Measurements from ENCODE around the gene TCP10L.
"Not testable (repeated sequence)": the region's sequence is repeated elsewhere in the genome, so short reads cannot be mapped to it uniquely, and the experiment has no call there.

Gene TCP10L

GRCh38 chr21:32585042-32585710 is at the start of gene TCP10L:
Gene TCP10L (minus strand): TSS chr21:32585523. CDS start chr21:32584304, 1,219 bp downstream.
- Histone ChIP-seq H3K4me3 (ENCODE audit: low read depth, low read length) (no peak within 1 kb of the TSS), H3K36me3 (ENCODE audit: control insufficient read depth, insufficient read depth, low read length) (no peaks in the 10 kb centered on the region), H3K27me3 (ENCODE audit: control insufficient read depth, insufficient read depth, low read length) (no peaks in the 10 kb centered on the region), H3K9ac (ENCODE audit: low read length) (no peak within 1 kb of the TSS), H3K4me1 (ENCODE audit: control insufficient read depth, insufficient read depth, low read length) (no peaks in the 10 kb centered on the region), H3K9me3 (ENCODE audit: control insufficient read depth, insufficient read depth, low read depth, low read length) (no peaks in the 10 kb centered on the region), H3K27ac (ENCODE audit: low read depth, low read length) (no peak within 1 kb of the TSS)

DNA sequence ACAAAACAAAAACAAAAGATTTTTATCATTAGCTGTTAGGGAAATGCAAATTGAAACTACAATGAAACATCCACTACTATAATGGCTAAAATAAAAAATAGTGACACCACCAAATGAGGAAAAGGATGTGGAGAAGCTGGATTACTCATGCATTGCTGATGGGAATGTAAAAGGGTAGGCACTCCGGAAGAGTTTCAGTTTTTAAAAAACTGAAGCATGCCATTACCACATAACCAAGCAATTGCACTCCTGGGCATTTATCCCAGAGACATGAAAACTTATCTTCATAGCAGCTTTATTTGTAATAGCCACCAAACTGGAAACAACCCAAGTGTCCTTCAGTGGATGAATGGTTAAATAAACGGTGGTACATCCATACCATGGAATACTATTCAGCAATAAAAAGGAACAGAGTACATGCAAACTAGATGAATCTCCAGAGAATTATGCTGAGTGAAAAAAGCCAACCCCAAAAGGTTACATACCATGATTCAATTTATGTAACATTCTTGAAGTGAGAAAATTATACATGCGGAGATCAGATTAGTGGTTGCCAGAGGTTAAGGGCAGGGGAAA is 41.4 kb upstream of the TCP10L start:
- H3K27me3 ChIP-seq (ENCODE audit: control insufficient read depth, insufficient read depth, low read length), result peaks cover 3% of the 10 kb centered on the region; the same call in 1 of the 2 replicates
- no peaks in the 10 kb centered on the region for H3K4me1 ChIP-seq (ENCODE audit: control insufficient read depth, insufficient read depth, low read length)
- no peak overlapping the region for H3K4me3 ChIP-seq (ENCODE audit: low read depth, low read length)
- H3K27ac ChIP-seq (ENCODE audit: low read depth, low read length), result no peak overlapping the region
- peaks cover 5% of the 10 kb centered on the region; the same call in 1 of the 2 replicates for H3K9me3 ChIP-seq (ENCODE audit: control insufficient read depth, insufficient read depth, low read depth, low read length)
- no peak overlapping the region for H3K9ac ChIP-seq (ENCODE audit: low read length)
- H3K36me3 ChIP-seq (ENCODE audit: control insufficient read depth, insufficient read depth, low read length), result peaks cover 5% of the 10 kb centered on the region; the same call in 1 of the 2 replicates

DNA sequence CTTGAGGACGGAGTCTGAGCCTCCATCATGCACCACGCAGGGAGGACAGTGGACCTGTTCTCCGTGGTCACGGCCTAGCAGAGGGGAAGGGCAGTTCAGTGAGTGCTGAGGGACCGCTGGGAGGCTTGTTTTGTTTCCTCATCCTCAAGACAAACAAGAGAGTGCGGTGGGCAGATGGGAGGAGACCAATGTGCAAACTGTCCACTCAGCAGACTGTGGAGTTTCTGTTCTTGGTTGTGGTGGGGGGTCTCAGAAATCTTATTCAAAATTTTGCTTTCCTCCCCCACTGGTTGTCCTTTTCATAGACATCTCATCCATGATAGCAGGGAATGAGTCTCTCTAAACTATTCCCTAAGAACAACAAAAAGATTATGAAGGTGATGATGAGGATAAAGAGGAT is 32.9 kb upstream of the TCP10L start:
- not testable (repeated sequence) for H3K4me3 ChIP-seq (ENCODE audit: low read depth, low read length); H3K27ac ChIP-seq (ENCODE audit: low read depth, low read length); H3K9ac ChIP-seq (ENCODE audit: low read length); H3K9me3 ChIP-seq (ENCODE audit: control insufficient read depth, insufficient read depth, low read depth, low read length); H3K27me3 ChIP-seq (ENCODE audit: control insufficient read depth, insufficient read depth, low read length); H3K36me3 ChIP-seq (ENCODE audit: control insufficient read depth, insufficient read depth, low read length); H3K4me1 ChIP-seq (ENCODE audit: control insufficient read depth, insufficient read depth, low read length)

- Histone ChIP-seq H3K27ac (ENCODE audit: low read depth, low read length) (no peak overlapping the region), H3K27me3 (ENCODE audit: control insufficient read depth, insufficient read depth, low read length) (no peaks in the 10 kb centered on the region), H3K36me3 (ENCODE audit: control insufficient read depth, insufficient read depth, low read length) (peaks cover 14% of the 10 kb centered on the region), H3K4me1 (ENCODE audit: control insufficient read depth, insufficient read depth, low read length) (no peaks in the 10 kb centered on the region), H3K4me3 (ENCODE audit: low read depth, low read length) (peak overlapping the region; percentile 90), H3K9ac (ENCODE audit: low read length) (peak overlapping the region; percentile 96), H3K9me3 (ENCODE audit: control insufficient read depth, insufficient read depth, low read depth, low read length) (no peaks in the 10 kb centered on the region)
Observed at GRCh38 chr21:32613436-32614043, 28.2 kb upstream of the TCP10L start.

- no peaks in the 10 kb centered on the region for H3K9me3 ChIP-seq (ENCODE audit: control insufficient read depth, insufficient read depth, low read depth, low read length)
- H3K27ac ChIP-seq (ENCODE audit: low read depth, low read length), result peak overlapping the region; percentile 75
- H3K27me3 ChIP-seq (ENCODE audit: control insufficient read depth, insufficient read depth, low read length), result no peaks in the 10 kb centered on the region
- no peaks in the 10 kb centered on the region for H3K4me1 ChIP-seq (ENCODE audit: control insufficient read depth, insufficient read depth, low read length)
- peak overlapping the region; percentile 90 for H3K4me3 ChIP-seq (ENCODE audit: low read depth, low read length)
- H3K9ac ChIP-seq (ENCODE audit: low read length), result peak overlapping the region; percentile 96
- peaks cover 15% of the 10 kb centered on the region for H3K36me3 ChIP-seq (ENCODE audit: control insufficient read depth, insufficient read depth, low read length)
Observed at GRCh38 chr21:32612999-32613337, 27.6 kb upstream of the TCP10L start.

GRCh38 chr21:32612075-32612998 is 27.0 kb upstream of the TCP10L start, which contains the start of gene CFAP298:
Gene CFAP298 (minus strand): TSS chr21:32612377. CDS start chr21:32612243, 134 bp downstream.
- peaks cover 19% of the 10 kb centered on the region for H3K36me3 ChIP-seq (ENCODE audit: control insufficient read depth, insufficient read depth, low read length)
- H3K9ac ChIP-seq (ENCODE audit: low read length), result peak within 1 kb of the TSS; percentile 96
- H3K27ac ChIP-seq (ENCODE audit: low read depth, low read length), result peak within 1 kb of the TSS; percentile 75
- H3K27me3 ChIP-seq (ENCODE audit: control insufficient read depth, insufficient read depth, low read length), result no peaks in the 10 kb centered on the region
- H3K4me1 ChIP-seq (ENCODE audit: control insufficient read depth, insufficient read depth, low read length), result no peaks in the 10 kb centered on the region
- H3K9me3 ChIP-seq (ENCODE audit: control insufficient read depth, insufficient read depth, low read depth, low read length), result no peaks in the 10 kb centered on the region
- H3K4me3 ChIP-seq (ENCODE audit: low read depth, low read length), result peak within 1 kb of the TSS; percentile 90

GRCh38 chr21:32611471-32611997 is 26.2 kb upstream of the TCP10L start:
- Histone ChIP-seq H3K9ac (ENCODE audit: low read length) (peak overlapping the region; percentile 96), H3K27me3 (ENCODE audit: control insufficient read depth, insufficient read depth, low read length) (no peaks in the 10 kb centered on the region), H3K27ac (ENCODE audit: low read depth, low read length) (peak overlapping the region; percentile 75; the same call in 1 of the 2 replicates), H3K9me3 (ENCODE audit: control insufficient read depth, insufficient read depth, low read depth, low read length) (no peaks in the 10 kb centered on the region), H3K4me3 (ENCODE audit: low read depth, low read length) (peak overlapping the region; percentile 90), H3K36me3 (ENCODE audit: control insufficient read depth, insufficient read depth, low read length) (peaks cover 25% of the 10 kb centered on the region), H3K4me1 (ENCODE audit: control insufficient read depth, insufficient read depth, low read length) (no peaks in the 10 kb centered on the region)

DNA sequence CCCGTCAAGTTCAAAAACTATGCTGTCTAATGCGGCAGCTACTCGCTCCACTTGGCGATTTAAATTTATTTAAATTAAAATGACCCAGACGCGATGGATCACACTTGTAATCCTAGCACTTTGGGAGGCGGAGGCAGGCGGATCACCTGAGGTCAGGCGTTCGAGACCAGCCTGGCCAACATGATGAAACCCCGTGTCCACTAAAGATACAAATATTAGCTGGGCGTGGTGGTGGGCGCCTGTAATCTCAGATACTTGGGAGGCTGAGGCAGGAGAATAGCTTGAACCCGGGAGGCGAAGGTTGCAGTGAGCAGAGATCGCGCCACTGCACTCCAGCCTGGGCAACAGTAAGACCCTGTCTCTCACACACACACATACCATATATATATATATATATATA is 25.6 kb upstream of the TCP10L start:
- H3K9me3 ChIP-seq (ENCODE audit: control insufficient read depth, insufficient read depth, low read depth, low read length); H3K27me3 ChIP-seq (ENCODE audit: control insufficient read depth, insufficient read depth, low read length); H3K9ac ChIP-seq (ENCODE audit: low read length); H3K27ac ChIP-seq (ENCODE audit: low read depth, low read length); H3K4me1 ChIP-seq (ENCODE audit: control insufficient read depth, insufficient read depth, low read length): not testable (repeated sequence)
- H3K36me3 ChIP-seq (ENCODE audit: control insufficient read depth, insufficient read depth, low read length), result peaks cover 31% of the 10 kb centered on the region
- peak overlapping the region; percentile 45 for H3K4me3 ChIP-seq (ENCODE audit: low read depth, low read length)

DNA sequence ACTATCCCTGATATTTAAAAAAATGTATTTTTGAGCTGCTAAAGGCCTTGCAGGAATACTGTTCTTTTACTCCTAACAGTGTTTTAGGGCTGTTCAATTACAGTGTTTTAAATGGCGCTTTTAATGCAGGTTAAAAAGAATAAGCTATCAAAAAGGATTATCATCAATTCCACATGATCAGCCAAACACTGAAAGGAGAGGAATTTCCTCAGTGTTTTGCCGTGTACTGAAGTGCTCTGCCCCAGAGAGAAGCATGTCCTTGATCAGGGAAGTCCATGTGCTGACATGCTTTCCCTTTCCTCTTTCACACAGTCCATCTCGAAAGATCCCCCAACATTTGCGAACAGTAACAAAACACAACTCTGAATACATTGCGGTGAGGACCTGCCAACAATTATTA is 23.5 kb upstream of the TCP10L start:
- peaks cover 44% of the 10 kb centered on the region for H3K36me3 ChIP-seq (ENCODE audit: control insufficient read depth, insufficient read depth, low read length)
- H3K9me3 ChIP-seq (ENCODE audit: control insufficient read depth, insufficient read depth, low read depth, low read length), result no peaks in the 10 kb centered on the region
- H3K27me3 ChIP-seq (ENCODE audit: control insufficient read depth, insufficient read depth, low read length), result no peaks in the 10 kb centered on the region
- H3K4me3 ChIP-seq (ENCODE audit: low read depth, low read length), result no peak overlapping the region
- H3K9ac ChIP-seq (ENCODE audit: low read length), result no peak overlapping the region
- H3K4me1 ChIP-seq (ENCODE audit: control insufficient read depth, insufficient read depth, low read length), result peaks cover 24% of the 10 kb centered on the region
- no peak overlapping the region for H3K27ac ChIP-seq (ENCODE audit: low read depth, low read length)

- H3K27me3 ChIP-seq (ENCODE audit: control insufficient read depth, insufficient read depth, low read length), result no peaks in the 10 kb centered on the region
- H3K4me1 ChIP-seq (ENCODE audit: control insufficient read depth, insufficient read depth, low read length), result peaks cover 48% of the 10 kb centered on the region
- no peak overlapping the region for H3K4me3 ChIP-seq (ENCODE audit: low read depth, low read length)
- no peak overlapping the region for H3K9ac ChIP-seq (ENCODE audit: low read length)
- peak overlapping the region; percentile 66 for H3K27ac ChIP-seq (ENCODE audit: low read depth, low read length)
- peaks cover 70% of the 10 kb centered on the region for H3K36me3 ChIP-seq (ENCODE audit: control insufficient read depth, insufficient read depth, low read length)
- no peaks in the 10 kb centered on the region for H3K9me3 ChIP-seq (ENCODE audit: control insufficient read depth, insufficient read depth, low read depth, low read length)
Observed at GRCh38 chr21:32605469-32605868, 20.1 kb upstream of the TCP10L start.
